NCI-H2029 treated with DMSO at 0.1 percent for 48 hours (cell line): ENCODE measurements around the gene XXYLT1.
A peak's percentile ranks its signal among the peaks of the same experiment; 100 is the strongest.
"Not testable (repeated sequence)": the region's sequence is repeated elsewhere in the genome, so short reads cannot be mapped to it uniquely, and the experiment has no call there.

Experiments
- DNase-seq: peaks from one replicate; lab custom pipeline; 2025; lab: John Stamatoyannopoulos, UW

The XXYLT1 gene, protein sequence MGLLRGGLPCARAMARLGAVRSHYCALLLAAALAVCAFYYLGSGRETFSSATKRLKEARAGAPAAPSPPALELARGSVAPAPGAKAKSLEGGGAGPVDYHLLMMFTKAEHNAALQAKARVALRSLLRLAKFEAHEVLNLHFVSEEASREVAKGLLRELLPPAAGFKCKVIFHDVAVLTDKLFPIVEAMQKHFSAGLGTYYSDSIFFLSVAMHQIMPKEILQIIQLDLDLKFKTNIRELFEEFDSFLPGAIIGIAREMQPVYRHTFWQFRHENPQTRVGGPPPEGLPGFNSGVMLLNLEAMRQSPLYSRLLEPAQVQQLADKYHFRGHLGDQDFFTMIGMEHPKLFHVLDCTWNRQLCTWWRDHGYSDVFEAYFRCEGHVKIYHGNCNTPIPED

DNA sequence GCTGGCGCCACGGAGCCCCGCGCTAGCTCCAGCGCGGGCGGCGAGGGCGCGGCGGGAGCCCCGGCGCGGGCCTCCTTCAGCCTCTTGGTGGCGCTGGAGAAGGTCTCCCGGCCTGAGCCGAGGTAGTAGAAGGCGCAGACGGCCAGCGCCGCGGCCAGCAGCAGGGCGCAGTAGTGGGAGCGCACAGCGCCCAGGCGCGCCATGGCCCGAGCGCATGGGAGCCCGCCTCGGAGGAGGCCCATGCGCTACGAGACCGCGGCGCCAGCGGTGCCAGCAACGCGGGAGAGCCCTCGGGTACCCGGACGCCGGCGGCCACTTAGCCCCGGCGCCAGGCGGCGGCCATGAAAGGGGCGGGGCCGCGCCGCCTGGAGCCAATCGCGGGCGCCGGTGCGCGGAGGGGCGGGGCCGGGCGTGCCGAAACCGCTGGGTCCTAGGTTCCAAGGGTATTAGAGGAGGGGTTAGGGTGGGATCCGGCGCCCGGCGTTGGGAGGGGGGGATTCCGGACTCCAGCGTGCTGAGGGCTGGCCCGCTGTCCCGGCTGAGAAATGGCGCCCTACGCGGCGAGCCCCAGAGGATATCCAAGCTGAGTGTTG lies at the start of gene XXYLT1:
XXYLT1 (minus strand) TSS at position 343 of the 593 bp plus-strand sequence; CDS start at position 242, 101 bp downstream.
- DNase-seq: peak; percentile 47

DNA sequence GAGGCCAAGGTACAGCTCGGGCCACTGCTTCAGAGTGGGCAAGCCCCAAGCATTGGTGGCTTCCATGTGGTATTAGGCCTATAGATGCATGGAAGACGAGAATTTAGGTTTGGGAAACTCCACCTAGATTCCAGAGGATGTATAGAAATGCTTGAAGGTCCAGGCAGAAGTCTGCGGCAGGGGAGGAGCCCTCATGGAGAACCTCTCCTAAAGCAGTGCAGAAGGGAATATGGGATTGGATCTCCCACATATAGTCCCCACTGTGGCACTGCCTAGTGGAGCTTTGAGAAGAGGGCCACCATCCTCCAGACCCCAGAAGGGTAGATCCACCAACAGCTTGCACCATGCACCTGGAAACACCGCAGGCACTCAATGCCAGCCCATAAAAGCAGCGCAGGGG lies 48.1 kb upstream of the XXYLT1 start:
- no peak for DNase-seq

DNA sequence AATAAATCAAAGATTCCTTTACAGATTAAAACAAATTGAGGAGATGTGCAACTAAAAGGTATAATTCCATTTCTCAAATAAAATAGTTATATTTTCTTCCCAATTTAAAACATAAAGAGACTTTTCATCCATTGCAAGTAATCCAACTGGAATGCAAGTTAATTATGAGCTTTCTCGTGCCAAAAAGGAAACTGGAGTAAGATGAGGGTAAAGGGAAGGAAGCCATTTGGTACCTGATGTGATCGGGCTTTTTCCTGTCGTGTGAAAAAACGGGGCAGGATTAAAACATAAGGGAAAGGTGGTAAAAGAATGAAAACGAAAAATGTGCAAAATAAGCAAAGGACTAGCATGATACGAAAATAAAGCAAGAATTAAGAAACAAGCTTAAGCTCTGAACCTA lies 41.8 kb upstream of the XXYLT1 start:
- no peak for DNase-seq

DNA sequence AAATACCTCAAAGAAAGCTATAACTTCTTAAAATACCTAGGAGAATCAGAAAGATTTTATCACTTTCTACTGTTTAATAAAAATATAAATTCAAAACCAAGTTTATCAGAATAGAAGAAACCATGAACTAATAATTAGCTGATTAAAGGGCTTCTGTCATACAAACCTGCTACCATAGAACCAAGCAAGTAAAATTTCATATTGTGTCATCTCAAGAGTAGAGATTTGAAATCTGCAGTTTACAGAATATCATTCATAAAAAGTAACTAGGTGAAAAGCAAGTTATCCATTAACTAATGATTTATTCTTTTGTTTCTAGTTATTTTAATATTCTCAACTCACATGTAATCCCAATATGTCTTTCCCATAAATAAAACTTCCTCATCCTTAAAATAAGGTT lies 36.8 kb upstream of the XXYLT1 start:
- no peak for DNase-seq

DNA sequence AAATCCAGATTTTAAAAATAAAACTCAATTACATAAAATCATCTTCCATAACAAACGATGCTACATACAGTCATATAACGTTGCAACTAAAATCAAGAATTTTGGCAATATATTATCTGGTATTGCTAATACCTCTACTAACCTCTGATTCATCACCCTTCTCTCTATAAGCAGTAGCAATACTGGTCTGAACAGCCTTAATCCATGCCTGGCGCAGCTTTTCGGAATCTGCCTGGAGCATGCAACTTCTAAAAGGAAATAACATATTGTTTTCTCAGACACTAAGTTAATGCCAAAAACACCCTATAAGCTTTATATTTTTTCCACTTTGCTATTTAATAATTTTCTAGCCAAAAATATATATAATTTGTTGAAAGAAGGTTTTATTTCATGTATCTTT lies 35.4 kb upstream of the XXYLT1 start:
- no peak for DNase-seq

DNA sequence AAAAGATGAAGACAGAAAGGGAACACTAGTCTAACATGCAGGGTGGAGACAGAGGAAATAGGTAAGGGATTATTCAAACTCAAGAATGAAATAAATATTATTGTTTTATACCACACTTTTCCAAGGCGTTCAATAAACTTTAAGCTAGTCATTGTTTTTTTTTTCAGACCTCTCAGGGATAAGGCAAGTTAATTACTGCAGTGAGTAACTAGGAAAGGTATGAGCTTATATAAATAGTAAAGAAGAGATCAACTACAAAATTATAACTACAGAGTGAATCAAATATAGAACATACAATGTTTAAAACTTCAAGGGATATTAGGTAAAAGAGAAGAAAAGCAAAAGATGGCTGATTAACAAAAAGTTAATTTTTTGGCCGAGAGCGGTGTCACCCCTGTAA lies 31.5 kb upstream of the XXYLT1 start:
- DNase-seq: no peak

DNA sequence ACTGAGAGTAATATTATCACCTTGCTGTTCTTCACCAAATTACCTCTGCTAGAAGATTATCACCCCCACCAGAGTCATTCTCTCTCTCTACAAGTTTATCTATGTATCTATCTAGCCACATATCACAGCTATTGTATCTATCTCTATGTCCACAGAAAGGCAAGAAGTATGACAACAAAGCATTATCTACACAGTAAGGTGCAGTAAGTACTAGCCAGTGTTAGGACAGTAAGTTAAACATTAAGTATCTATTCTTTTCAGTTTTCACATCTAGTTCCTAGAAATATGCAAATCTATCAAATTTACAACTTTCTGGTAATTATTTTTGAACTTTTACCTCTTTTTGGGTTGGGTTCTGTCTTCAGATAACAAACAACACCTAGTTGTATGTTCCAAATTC lies 26.5 kb upstream of the XXYLT1 start:
- DNase-seq: no peak

DNA sequence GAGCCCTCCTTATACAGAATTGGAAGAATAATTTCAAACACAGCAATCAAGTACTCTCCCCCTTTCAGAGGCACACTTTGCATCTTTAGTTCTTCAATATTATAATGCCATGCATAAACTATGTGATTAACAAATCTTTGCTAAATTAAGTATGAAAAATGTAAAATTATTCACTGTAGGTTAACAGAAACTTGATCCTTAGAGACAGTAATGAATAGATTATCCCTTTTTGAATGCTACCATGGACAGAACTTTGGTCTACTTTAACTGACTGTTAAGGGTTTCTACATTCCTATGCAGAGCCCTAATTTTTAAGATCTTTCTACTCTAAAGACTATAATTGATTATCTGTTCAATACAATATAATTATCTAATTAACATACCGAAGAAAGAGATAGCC lies 25.7 kb upstream of the XXYLT1 start:
- DNase-seq: no peak

DNA sequence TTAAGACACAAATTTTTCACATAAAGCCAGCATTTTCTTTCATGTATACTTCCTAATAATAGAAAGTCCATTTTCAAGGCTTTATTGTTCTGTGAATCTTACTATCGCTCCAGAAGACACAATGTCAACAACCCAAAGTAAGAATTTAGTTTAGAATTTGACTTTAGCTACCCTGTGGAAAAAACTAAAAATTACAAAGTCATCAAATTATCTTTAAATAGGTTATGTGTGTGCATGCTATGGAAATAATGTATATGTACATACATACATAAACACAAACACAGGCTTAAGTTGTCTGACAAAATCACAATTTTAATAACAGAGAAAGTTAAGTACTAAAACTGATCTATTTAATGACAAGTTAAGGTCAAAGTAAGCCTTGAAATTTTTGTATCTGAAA lies 20.2 kb upstream of the XXYLT1 start:
- DNase-seq: no peak

DNA sequence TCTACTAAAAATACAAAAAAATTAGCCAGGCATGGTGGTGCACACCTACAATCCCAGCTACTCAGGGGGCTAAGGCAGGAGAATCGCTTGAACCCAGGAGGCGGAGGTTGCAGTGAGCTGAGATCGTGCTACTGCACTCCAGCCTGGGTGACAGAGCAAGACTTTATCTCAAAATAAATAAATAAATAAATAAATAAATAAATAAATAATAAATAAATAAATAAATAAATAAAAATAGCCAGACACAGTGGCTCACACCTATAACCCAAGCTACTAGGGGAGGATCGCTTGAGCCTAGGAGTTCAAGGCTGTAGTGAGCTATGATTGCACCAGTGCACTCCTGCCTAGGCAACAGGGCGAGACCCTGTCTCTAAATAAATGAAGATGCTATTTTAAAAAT lies 19.7 kb upstream of the XXYLT1 start:
- DNase-seq: not testable (repeated sequence)

DNA sequence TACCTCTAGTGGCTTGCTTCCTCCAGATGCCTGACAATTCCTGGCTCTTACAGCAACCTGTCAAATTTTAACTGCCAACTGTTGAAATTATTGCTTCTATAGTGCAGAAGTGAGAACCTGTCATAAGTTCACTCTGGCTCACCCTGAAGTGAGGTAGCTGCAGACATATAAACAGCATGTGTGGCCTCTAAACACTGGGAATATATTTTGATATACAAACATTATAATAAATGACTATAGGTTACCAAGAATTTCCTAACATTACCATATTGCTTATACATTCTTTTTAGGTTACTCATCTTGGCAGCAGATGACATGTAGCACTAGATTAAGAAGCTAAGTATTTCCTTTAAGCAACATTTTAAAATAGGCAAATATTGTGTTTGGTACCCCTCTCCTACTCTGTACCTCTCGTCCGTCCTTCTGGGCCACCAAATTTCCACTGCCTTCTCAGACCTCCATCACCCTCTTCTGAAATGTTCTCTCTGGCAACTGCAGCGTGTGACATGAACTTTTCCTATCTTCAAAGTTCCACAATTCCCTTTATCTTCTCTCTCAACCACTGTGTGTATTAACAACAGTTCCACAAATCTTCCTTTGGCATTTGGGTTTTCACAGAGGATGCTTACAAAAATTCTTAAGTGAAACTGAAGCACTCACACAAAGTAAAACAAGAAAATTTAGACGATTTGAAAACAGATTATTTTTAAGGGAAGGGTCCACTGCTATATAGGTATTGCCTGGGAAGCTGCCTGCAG lies 15.3 kb upstream of the XXYLT1 start:
- DNase-seq: no peak

DNA sequence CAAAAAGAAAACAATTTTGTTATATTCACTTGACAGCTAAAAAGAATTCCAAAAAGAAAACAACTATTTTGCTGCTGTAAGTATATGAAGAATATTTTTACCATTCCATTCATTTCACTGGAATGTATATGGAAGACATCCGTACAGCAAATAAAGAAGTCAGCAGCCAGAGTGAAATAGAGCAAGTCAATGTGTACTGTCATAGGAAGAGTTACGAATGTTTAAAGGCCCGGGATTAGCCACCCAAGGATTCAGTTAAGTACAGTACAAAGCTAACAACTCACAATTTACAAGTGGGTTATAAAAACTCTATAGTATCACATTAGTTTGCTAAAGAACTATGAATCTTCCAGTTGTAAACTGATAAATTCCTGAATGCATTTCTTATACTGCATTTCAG lies 14.4 kb upstream of the XXYLT1 start:
- no peak for DNase-seq

DNA sequence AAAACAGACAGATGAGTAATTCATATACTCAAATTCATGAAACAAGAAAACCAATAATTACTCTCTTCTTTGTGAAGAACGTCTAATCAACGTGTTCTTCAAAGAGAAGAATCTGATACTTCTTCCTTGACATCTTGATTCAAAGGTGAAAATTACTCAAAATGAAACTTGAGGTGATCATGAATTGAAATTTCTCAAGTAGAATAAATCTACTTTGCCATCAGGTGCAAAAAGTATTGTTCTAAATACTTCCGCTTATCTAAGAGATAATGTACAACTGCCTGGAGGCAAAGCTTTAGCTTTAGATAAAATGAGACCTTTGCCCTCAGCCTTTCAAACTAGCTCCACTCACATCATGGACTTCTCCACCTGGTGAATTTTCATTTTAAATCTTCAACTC lies 13.9 kb upstream of the XXYLT1 start:
- DNase-seq: no peak

DNA sequence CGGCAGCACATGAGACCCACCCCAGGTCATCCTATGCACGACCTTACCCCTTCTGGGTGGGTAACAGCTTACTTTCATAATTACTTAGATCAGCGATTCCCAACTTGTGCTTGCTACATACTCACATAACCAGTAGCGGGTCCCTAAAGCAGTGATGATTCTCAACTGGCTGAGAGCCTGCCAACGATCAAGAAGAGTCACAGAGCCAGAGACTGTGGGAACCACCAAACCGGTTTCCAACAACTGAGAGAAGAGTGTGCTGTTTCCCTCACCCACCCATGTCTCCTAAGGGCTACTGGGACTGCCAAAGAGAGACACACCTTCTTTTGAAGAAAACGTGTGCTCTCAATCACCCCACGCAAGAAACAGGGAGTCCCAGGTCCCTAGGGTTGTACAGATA lies 12.0 kb upstream of the XXYLT1 start:
- DNase-seq: no peak

DNA sequence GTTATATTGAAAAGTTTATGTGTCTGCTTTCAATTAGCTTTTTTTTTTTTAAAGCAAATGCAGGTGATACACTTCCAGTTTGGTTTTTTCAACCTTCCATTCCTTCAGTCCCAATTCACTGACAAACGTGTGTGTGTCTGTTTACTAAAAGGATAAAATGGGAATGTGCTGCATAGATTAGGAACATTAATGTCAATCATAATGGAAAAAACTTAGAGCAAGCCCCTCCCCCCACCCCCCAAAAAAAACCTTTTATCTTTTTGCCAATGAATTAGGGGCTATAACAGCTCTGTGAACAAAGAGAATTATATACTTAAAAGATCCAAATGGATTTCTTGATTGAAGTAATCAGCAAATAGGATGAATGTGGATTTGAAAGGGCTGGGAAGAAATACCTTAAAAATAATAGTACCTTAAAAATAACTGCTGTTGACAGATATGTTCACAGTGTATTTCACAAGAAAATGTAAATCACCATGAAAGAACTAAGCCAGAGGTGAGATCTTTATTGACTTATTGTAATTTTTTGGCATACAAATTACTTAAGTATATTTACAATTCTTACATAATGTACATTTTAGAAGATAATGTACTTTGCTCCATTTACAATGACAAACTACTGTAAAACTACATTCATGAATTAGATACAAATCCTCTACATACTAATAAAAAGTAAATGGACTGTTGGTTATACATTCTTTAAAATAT lies 3.5 kb upstream of the XXYLT1 start:
- no peak for DNase-seq

DNA sequence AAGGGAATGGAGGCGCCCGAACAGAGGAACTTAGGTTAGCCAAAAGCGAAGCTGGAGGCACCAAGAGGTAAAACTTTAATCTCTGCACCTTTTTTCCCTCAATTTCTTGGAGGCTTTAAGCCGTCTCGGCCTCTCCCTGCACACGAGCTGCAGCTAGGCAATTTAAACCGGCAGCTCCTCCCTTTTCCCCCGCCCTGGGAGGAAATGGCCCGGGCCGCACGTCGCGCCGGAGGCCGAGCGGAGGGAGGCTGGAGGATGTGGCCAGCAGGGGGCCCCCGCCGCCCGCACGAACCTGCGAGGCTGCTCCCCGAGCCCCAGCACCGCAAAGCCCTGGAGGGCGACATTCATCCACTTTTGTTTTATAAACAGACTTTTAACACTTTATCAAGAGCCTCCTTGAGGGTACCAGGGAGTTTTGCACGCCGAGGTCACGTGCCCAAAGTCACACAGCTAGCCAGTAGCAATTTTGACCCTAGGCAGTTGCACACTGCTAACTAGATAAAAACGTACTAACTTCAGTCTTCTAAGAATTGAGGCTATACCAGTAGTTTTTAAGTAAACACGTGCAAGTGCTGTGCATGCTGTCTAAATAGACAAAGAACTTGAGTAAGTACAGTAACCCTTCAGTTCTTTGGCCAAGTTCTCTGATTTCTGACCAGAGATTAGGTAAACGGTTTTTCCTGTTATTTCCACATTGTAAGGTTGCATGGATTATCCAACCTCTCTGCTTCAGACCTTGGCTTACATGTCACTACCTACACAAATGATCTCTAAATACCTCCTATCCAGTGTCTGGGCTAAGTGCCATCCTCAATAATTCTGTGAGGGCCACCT lies 668 bp upstream of the XXYLT1 start:
- peak; percentile 47 for DNase-seq

DNA sequence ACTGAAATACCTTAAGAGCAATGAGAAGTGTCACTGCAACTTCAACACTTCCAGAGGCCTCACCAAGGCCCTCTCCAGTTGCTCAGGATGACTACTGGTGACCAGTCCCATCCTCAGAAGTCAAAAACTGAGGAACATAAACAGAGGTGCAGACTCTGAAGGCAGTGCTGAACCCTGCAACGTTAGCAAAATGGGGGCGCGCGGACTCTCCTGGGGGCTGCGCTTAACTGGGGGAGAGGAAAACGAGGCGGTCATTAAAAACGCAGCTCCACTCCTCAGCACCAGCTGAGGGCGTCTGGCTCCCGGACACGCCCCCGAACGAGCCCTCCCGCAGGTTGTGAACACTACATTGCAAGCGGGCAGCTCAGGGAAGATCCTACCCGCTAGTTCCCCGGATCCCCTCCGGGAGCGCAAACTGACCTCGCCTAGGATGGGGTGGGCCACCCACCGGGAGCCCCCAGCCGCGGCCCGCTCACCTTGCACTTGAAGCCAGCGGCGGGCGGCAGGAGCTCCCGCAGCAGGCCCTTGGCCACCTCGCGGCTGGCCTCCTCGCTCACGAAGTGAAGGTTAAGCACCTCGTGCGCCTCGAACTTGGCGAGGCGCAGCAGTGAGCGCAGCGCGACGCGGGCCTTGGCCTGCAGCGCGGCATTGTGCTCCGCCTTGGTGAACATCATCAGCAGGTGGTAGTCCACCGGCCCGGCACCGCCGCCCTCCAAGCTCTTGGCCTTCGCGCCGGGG lies 711 bp downstream of the XXYLT1 start:
- no peak for DNase-seq

DNA sequence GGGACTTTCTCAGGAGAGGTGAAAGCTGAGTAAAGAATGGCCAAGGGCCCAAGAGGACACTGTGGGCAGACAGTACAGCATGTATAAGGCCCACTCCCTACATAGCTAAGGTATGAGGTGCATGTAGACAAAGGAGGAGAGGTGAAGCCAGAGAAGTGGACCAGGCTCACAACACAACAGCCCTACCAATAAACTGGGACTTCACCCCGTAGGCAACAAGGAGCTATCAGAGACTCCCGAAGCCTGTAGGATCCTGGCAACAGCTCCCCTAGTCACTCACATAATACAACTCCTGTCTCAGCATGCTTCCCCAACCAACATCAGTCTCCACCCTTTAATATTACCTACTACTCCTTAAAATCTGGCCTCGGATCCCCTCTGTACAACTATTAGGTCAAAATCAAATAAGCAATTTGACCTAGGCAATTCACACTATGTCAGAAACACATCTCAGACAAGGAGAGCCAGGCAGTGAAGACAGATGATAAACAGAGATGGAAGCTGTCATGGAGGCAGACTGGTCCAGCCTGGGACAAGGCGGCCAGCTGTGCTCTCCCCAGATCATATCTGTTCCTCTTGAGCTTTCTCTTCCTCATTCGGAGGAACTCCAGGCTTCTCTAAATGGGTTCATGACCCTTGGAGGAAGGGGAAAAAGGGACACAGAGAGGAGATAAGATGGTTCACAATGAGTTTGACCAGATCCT lies 1.4 kb downstream of the XXYLT1 start:
- no peak for DNase-seq

DNA sequence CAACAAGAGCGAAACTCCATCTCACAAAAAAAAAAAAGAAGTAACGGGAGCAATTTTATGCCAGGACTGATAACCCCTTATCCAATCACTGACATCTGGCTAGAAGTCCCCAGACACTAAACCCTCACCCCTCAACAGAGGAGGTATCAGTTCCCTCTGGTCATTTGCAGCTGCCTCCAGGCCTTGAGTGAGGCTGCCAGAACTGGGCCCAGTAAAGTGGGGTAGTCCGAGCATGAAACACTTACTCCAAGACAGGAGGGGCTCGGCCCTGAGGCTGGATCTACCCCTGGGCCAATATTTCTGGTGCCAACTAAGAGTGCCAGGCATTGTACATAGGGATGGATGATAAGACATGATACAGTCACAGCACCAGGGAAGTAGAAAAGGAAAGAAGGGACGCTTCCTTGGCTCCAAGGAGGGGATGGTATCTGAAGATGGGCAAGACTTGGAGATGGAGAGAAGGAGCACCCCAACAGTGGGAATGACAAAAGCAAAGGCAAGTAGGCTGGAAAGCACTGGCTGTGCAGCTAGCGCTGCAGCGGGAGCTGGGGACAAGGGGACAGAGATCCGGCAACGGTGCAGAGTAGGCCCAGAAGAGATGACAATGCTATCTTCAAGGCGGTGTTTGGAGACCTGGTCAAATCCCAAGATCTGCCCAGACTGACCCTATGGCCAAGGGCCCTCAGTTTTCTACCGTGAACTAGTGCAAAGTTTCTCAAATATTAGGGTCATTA lies 2.2 kb downstream of the XXYLT1 start:
- no peak for DNase-seq

DNA sequence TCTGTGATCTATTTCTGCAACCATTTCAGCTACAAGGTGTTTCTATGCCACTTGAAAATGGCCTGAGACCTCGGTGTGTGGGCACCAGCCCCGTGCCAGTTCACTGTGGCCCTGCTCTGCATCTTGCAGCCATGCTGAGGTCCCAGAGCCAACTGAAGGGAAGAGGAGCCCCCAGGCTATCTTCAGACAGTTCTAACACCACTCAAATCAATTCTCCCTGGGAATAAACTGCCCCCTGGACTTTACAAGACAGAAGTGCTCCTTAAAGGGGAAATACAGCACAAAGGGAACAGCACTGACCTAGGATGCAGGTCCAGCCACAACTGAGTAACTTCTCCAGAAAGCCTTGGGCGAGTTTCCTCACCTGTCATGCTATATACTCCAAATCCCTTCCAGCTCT lies 3.9 kb downstream of the XXYLT1 start:
- no peak for DNase-seq
